NAMALWA (cell line): ENCODE measurements around the gene PRR29.
"Not testable (repeated sequence)": the region's sequence is repeated elsewhere in the genome, so short reads cannot be mapped to it uniquely, and the experiment has no call there.

Experiments
- DNase-seq: peaks from one replicate; pipeline ENCODE4 v3.0.0-alpha.2; 2015; ENCODE audit warnings: low spot score

The PRR29 gene

DNA sequence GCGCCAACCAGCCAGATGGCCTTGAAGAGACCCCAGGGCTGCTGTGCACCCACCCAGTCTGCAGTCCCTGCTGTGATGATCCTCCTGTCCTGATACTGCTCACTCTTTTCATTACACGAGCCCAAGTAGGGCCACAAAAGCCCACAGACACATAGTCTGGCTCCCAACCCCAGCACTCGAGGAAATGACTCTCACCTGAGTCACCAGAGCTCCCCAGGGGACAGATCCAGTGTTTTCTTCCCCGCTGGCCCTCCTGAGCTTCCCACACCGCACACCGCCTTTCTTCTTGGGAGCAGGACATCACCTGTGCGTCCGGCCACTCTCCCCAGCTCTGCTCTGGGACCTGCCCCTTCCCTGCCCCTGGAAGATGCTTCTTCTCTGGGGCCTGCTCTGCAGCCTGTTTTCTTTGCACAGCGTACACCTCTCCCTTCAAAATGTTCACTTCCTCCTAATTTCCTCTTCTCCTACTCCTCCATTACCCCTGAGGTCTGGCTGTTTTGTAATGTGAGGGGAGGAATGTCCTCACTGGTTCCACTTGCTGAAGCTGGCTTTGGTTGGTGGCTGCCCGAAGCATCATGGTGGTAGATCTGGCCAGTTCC is 23.5 kb upstream of the PRR29 start:
- DNase-seq, result no peak

GRCh38 chr17:63975541-63976092 is 22.5 kb upstream of the PRR29 start:
- DNase-seq, result no peak

DNA sequence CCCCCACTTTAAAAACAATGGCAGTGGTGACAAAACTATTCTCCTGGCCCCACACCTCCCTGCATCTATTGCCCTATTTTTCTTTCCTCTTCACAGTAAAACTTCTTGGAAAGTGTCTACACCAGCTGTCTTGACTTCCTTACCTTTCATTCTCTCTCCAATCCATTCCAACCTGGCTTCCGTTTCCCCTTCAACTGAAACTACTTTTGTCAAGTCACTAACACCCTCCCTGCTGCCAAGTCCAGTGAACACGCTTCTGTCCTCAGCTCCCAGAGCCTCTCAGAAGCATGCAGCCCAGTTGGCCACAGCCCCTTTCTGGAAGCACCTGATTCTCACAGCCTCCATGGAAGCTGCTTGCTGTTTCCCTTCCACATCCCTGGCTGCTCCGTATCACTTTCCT is 21.4 kb upstream of the PRR29 start:
- no peak for DNase-seq

GRCh38 chr17:63978272-63979200 is 19.6 kb upstream of the PRR29 start:
- DNase-seq, result no peak

DNA sequence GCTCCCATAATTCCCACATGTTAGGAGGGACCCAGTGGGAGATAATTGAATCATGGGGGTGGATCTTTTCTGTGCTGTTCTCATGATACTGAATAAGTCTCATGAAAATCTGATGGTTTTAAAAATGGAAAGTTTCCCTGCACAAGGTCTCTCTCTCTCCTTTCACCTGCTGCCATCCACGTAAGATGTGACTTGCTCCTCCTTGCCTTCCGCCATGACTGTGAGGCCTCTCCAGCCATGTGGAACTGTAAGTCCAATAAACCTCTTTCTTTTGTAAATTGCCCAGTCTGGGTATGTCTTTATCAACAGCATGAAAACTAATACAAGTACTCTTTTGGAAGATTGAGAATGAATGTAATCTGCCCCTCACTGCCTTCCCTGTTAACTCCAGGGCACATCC is 15.5 kb upstream of the PRR29 start:
- DNase-seq, result not testable (repeated sequence)

GRCh38 chr17:63983320-63983719 is 14.8 kb upstream of the PRR29 start:
- no peak for DNase-seq

DNA sequence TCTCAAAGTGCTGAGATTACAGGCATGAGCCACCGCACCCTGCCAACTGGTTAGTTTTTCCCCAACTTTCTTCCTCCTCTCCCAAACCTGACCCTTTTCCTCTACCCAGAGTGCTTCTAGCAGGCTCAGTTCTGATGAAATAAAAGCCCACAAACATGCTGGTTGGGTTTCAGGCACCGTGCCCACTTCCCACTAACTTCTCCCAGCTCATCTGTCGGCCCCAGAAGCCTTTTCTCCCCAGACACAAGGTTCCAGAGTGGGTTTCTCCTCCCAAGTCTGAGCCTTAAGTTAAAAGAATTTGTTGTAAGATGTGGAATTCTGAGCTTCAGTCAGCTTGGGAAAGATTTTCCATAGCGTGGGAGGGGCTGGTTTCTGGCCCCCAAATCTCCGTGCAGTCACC is 13.9 kb upstream of the PRR29 start:
- no peak for DNase-seq

- no peak for DNase-seq
Measured at GRCh38 chr17:63984651-63985386, 13.3 kb upstream of the PRR29 start.

DNA sequence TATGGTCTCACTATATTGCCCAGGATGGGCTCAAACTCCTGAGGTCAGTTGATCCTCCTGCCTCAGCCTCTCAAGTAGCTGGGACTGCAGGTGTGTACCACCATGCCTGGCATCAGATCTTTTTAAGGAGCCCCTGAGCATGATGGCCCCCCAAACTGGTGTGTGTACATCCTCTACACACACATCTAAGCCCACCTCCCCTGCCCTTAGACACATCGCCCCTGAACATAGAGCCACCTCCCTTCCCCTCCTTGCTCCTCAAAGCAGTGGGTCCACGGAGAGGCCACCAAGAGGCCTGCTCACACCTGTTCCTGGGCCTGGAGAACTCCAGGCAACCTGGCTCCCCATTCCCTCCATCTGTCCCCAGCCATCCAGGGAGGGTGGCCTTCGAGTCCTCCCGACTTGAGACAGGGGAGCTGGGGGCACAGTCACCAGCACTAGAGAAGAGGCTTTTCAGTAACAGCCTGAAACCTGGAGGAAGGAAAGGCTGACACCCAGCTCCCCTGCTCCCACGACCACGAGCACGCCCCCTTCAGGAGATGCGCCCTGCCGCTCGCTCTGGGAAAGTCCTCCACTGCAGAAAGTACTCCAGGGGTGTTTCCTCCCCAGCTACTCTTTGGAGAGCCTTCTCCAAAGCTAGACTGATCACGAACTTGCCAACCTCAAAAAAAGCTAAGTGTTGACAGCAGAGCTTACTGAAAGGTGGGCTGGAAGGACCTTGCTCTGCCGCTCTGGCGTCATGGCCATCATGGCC is 12.6 kb upstream of the PRR29 start:
- DNase-seq, result no peak

GRCh38 chr17:63986821-63987220 is 11.3 kb upstream of the PRR29 start:
- DNase-seq, result no peak

GRCh38 chr17:63987221-63988126 is 10.7 kb upstream of the PRR29 start:
- no peak for DNase-seq

- DNase-seq, result no peak
Measured at GRCh38 chr17:63988127-63988478, 10.0 kb upstream of the PRR29 start.

DNA sequence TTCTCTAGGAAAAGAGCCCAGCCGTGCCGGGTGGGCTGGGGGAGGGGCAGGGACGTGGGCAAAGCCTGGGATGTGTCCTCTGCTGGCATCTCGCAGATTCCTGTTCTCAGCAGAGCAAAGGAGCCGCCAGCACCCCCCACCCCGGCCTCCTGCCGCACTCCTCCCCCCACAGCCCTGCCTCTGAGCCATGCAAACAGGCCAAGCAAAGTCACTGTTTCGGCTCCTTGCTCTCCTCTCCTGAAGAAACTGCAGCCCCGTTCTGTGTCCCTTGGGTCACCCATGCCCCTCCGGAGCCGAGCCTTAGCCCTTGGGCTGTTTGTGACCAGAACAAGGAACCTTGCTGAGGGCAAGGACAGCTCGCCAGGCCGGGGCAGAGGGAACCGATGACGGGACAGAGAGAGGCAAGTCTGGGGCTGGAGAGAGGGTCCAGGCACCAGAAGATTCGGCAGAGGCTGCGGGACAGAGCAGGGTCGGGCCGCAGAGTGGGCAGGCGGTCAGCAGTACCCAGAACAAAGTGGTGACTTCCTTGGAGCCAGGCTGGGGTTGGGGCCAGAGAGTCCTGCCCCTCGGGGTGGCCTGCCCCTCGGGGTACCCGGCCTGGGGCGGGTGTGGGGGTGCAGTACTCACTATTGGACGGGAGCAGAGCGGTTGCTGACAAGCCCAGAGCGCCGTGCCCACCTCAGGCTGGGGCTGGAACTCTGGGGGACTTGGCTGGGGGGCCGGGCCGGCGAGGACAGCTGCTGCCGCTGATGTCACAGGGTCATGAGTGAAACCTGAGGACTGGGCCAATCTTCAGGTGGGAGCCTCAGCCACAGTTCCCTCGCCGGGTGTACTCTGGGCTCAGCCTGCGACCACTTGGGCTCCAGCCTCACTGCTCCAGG is 9.2 kb upstream of the PRR29 start:
- DNase-seq, result no peak

GRCh38 chr17:63989622-63990345 is 8.4 kb upstream of the PRR29 start:
- DNase-seq, result no peak

GRCh38 chr17:63991611-63992010 is 6.5 kb upstream of the PRR29 start:
- DNase-seq, result no peak

DNA sequence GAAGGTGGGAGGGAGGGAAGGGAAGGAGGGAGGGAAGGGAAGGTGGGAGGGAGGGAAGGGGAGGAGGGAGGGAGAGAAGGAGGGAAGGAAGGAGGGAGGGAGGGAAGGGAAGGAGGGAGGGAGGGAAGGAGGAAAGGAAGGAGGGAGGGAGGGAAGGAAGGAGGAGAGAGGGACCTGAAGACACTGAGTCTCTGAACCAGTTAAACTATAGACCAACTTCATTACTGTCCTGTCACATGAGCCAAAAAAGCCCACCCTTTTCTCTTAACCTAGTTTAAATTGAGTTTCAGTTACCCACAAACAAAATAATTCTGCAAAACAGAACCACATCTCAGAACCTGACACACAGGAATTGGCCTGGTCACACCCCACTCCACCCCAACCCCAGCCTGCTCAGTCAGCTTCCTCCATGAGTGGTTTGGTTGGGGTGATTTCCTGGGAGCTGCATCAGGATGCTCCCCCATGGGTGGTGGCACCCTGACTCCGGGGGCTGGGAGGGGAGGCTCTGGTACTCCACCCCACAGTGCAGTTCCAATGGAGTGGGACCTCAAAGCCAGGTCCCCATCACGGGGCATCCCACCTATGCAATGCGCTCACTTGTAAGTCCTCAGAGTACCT is 4.7 kb upstream of the PRR29 start:
- no peak for DNase-seq

DNA sequence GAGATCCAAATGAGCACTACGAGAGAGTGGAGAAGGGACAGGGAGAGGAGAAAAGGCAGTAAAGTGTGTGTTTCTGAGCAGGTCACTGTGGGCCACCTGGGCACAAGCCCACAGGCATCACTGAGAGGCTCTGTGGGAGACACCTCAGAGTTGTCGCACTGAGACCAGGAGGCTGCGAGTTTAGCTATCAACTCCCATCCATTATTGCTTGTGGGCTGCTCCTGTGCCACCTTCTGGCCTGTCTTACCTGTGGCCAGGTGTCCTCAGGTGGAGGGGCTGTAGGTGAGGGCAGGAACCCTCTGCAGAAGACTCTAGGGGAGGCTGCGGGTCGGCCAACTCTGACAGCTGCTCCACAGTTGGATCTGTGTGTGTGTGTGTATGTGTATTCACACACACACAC is 2.5 kb upstream of the PRR29 start:
- no peak for DNase-seq

- no peak for DNase-seq
Measured at GRCh38 chr17:63996430-63997182, 1.5 kb upstream of the PRR29 start.
